K562 (cell line): Measurements from ENCODE around the gene RNLS.

Source experiments
- POLR2A ChIP-seq: fragments of 450-650 bp; conservative IDR thresholded peaks from 2 replicates; pipeline ENCODE4 v1.6.1; 2016
- RAD21 ChIP-seq, 2 experiments: fragments of 250-450 bp in 1 of 2; fragments of 450-650 bp in 1 of 2; sonication (Bioruptor Pico) in 1 of 2; formaldehyde crosslinking in 1 of 2; IDR thresholded peaks in 1 of 2; conservative IDR thresholded peaks in 1 of 2; 2 replicates each; pipeline versions ENCODE4 v1.4.0 to v1.8.0; 2020 to 2022; ENCODE audit warnings: mild to moderate bottlenecking in 2 of 2, moderate library complexity in 1 of 2
- REST ChIP-seq, 2 experiments: fragments of 450-650 bp; formaldehyde crosslinking in 1 of 2; IDR thresholded peaks; 2 replicates each; pipeline versions ENCODE4 v1.4.0 to v1.6.1; 2014 to 2020; ENCODE audit warnings: mild to moderate bottlenecking in 2 of 2, borderline replicate concordance in 1 of 2, low read depth in 1 of 2

- TF ChIP-seq RAD21 (CRISPR knock-in tag; conservative IDR thresholded peaks at IDR 0.05 in 1 of 2, IDR thresholded peaks at IDR 0.05 in 1 of 2) (no peak), REST (IDR thresholded peaks at IDR 0.05; ENCODE audit: borderline replicate concordance) (no peak), REST (CRISPR knock-in tag; IDR thresholded peaks at IDR 0.05; ENCODE audit: low read depth) (no peak), POLR2A (no peak)
Measured at GRCh38 chr10:88262591-88263234, 320.4 kb downstream of the RNLS start.
